HEK293 (cell line): ENCODE data around the gene FNDC11.

Experiments
- FEZF1 ChIP-seq: fragments of 450-650 bp; formaldehyde crosslinking; IDR thresholded peaks from 2 replicates; pipeline ENCODE4 v1.5.1; 2016; ENCODE audit warnings: missing biosample characterization, missing genetic modification characterization
- GFI1B ChIP-seq: fragments of 450-650 bp; formaldehyde crosslinking; IDR thresholded peaks from 2 replicates; pipeline ENCODE4 v1.5.1; 2016; ENCODE audit warnings: missing biosample characterization, missing genetic modification characterization
- IKZF3 ChIP-seq: fragments of 450-650 bp; IDR thresholded peaks from 2 replicates; pipeline ENCODE4 v1.5.0; 2018; ENCODE audit warnings: missing biosample characterization, mild to moderate bottlenecking, missing genetic modification characterization, moderate library complexity
- KLF1 ChIP-seq: fragments of 450-650 bp; formaldehyde crosslinking; IDR thresholded peaks from 2 replicates; pipeline ENCODE4 v1.5.1; 2016; ENCODE audit warnings: missing biosample characterization, missing genetic modification characterization
- KLF8 ChIP-seq: fragments of 450-650 bp; formaldehyde crosslinking; IDR thresholded peaks from 2 replicates; pipeline ENCODE4 v1.5.1; 2016; ENCODE audit warnings: missing biosample characterization, missing genetic modification characterization
- SETDB1 ChIP-seq: IDR thresholded peaks from one replicate; pipeline ENCODE4 v1.6.1; 2017; ENCODE audit warnings: mild to moderate bottlenecking, low read length, moderate library complexity, mixed read lengths; ENCODE audit not compliant: insufficient read length
- TRIM28 ChIP-seq: IDR thresholded peaks from 2 replicates; pipeline ENCODE4 v1.6.1; 2011; ENCODE audit warnings: low read length, control low read depth, borderline replicate concordance
- ZEB2 ChIP-seq: fragments of 450-650 bp; formaldehyde crosslinking; IDR thresholded peaks from 2 replicates; pipeline ENCODE4 v1.5.1; 2016; ENCODE audit warnings: missing biosample characterization, missing genetic modification characterization
- ZFP37 ChIP-seq: fragments of 450-650 bp; formaldehyde crosslinking; IDR thresholded peaks from 2 replicates; pipeline ENCODE4 v1.5.1; 2016; ENCODE audit warnings: missing biosample characterization, missing genetic modification characterization
- ZFP41 ChIP-seq: fragments of 450-650 bp; formaldehyde crosslinking; IDR thresholded peaks from 2 replicates; pipeline ENCODE4 v1.5.1; 2016; ENCODE audit warnings: missing biosample characterization, missing genetic modification characterization, borderline replicate concordance
- ZNF10 ChIP-seq: fragments of 450-650 bp; formaldehyde crosslinking; IDR thresholded peaks from 2 replicates; pipeline ENCODE4 v1.5.1; 2017; ENCODE audit warnings: missing biosample characterization, missing genetic modification characterization
- ZNF148 ChIP-seq: fragments of 450-650 bp; formaldehyde crosslinking; IDR thresholded peaks from 2 replicates; pipeline ENCODE4 v1.5.0; 2017; ENCODE audit warnings: missing biosample characterization, missing genetic modification characterization, borderline replicate concordance
- ZNF174 ChIP-seq: fragments of 450-650 bp; formaldehyde crosslinking; IDR thresholded peaks from 2 replicates; pipeline ENCODE4 v1.5.0; 2017; ENCODE audit warnings: missing biosample characterization, mild to moderate bottlenecking, missing genetic modification characterization
- ZNF175 ChIP-seq: fragments of 450-650 bp; formaldehyde crosslinking; IDR thresholded peaks from 2 replicates; pipeline ENCODE4 v1.5.1; 2016; ENCODE audit warnings: missing biosample characterization, missing genetic modification characterization
- ZNF221 ChIP-seq: fragments of 450-650 bp; formaldehyde crosslinking; IDR thresholded peaks from 2 replicates; pipeline ENCODE4 v1.5.1; 2017; ENCODE audit warnings: missing biosample characterization, missing genetic modification characterization, borderline replicate concordance
- ZNF223 ChIP-seq: fragments of 450-650 bp; formaldehyde crosslinking; IDR thresholded peaks from 2 replicates; pipeline ENCODE4 v1.5.1; 2016; ENCODE audit warnings: missing biosample characterization, missing genetic modification characterization
- ZNF239 ChIP-seq: fragments of 450-650 bp; formaldehyde crosslinking; IDR thresholded peaks from 2 replicates; pipeline ENCODE4 v1.5.1; 2016; ENCODE audit warnings: missing biosample characterization, missing genetic modification characterization
- ZNF302 ChIP-seq: fragments of 450-650 bp; formaldehyde crosslinking; IDR thresholded peaks from 2 replicates; pipeline ENCODE4 v1.5.1; 2016; ENCODE audit warnings: missing biosample characterization, missing genetic modification characterization, low read depth
- ZNF341 ChIP-seq: fragments of 450-650 bp; formaldehyde crosslinking; IDR thresholded peaks from 2 replicates; pipeline ENCODE4; 2016; ENCODE audit warnings: low read depth, missing biosample characterization, missing genetic modification characterization
- ZNF37A ChIP-seq: fragments of 450-650 bp; IDR thresholded peaks from 2 replicates; pipeline ENCODE4 v1.5.1; 2018; ENCODE audit warnings: missing biosample characterization, missing genetic modification characterization
- ZNF488 ChIP-seq: fragments of 450-650 bp; formaldehyde crosslinking; IDR thresholded peaks from 2 replicates; pipeline ENCODE4 v1.5.1; 2016; ENCODE audit warnings: missing biosample characterization, missing genetic modification characterization
- ZNF692 ChIP-seq: fragments of 450-650 bp; formaldehyde crosslinking; IDR thresholded peaks from 2 replicates; pipeline ENCODE4 v1.5.1; 2016; ENCODE audit warnings: missing biosample characterization, missing genetic modification characterization
- ZSCAN16 ChIP-seq: fragments of 450-650 bp; formaldehyde crosslinking; IDR thresholded peaks from 2 replicates; pipeline ENCODE4 v1.5.1; 2016; ENCODE audit warnings: missing biosample characterization, missing genetic modification characterization
- TF ChIP-seq, protein P1 (sequence below): fragments of 450-650 bp; formaldehyde crosslinking; IDR thresholded peaks from 2 replicates; pipeline ENCODE4 v1.5.1; 2016; ENCODE audit warnings: missing biosample characterization, missing genetic modification characterization
- TF ChIP-seq, protein P2 (sequence below): fragments of 450-650 bp; formaldehyde crosslinking; IDR thresholded peaks from 2 replicates; pipeline ENCODE4 v1.5.1; 2016; ENCODE audit warnings: missing biosample characterization, missing genetic modification characterization, borderline replicate concordance
- TF ChIP-seq, protein P3 (sequence below): fragments of 450-650 bp; formaldehyde crosslinking; IDR thresholded peaks from 2 replicates; pipeline ENCODE4 v1.5.1; 2016; ENCODE audit warnings: missing biosample characterization, missing genetic modification characterization

FNDC11 gene

DNA sequence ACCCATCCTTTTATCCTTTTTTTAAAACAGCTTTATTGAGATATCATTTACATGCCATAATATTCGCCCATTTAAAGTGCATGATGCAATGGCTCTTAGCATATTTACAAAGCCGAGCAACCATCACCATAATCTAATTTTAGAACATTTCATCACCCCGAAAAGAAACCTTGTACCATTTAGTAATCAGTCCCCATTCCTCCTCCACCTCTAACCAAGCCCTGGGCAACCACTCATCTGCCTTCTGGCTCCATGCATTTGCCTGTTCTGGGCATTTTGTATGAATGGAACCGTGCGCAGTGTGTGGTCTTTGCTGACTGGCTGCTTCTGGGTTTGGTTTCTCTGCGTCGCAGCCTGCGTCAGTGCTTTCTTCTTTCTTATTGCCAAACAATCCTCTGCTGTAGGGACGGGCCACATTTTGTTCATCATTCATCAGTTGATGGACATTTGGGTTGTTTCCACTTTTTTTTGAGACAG is 44.8 kb upstream of the FNDC11 start (continued):
- TF ChIP-seq ZNF692 (tag by site-specific recombination) (peak; percentile 55; the same call in 1 of the 2 replicates), ZNF302 (no peak), ZNF221 (no peak), ZFP37 (tag by site-specific recombination) (no peak), ZNF148 (no peak), ZNF37A (no peak), GFI1B (no peak), KLF8 (tag by site-specific recombination) (no peak), ZEB2 (0 out of 2 replicates have a peak, but pooled peaks have one; percentile 14), ZNF10 (tag by site-specific recombination) (peak; percentile 77), ZNF223 (tag by site-specific recombination) (no peak), ZSCAN16 (tag by site-specific recombination) (no peak), ZNF175 (tag by site-specific recombination) (no peak), ZNF239 (tag by site-specific recombination) (no peak), KLF1 (tag by site-specific recombination) (no peak), ZNF174 (tag by site-specific recombination) (no peak), FEZF1 (tag by site-specific recombination) (peak; percentile 15; the same call in 1 of the 2 replicates), TRIM28 (no peak), SETDB1 (no peak), ZNF341 (tag by site-specific recombination) (no peak), ZNF488 (tag by site-specific recombination) (no peak), IKZF3 (tag by site-specific recombination) (no peak), ZFP41 (tag by site-specific recombination) (no peak)
- TF ChIP-seq, protein P1, sequence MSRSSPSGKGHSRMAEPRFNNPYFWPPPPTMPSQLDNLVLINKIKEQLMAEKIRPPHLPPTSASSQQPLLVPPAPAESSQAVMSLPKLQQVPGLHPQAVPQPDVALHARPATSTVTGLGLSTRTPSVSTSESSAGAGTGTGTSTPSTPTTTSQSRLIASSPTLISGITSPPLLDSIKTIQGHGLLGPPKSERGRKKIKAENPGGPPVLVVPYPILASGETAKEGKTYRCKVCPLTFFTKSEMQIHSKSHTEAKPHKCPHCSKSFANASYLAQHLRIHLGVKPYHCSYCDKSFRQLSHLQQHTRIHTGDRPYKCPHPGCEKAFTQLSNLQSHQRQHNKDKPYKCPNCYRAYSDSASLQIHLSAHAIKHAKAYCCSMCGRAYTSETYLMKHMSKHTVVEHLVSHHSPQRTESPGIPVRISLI, result no peak
- TF ChIP-seq, protein P2, sequence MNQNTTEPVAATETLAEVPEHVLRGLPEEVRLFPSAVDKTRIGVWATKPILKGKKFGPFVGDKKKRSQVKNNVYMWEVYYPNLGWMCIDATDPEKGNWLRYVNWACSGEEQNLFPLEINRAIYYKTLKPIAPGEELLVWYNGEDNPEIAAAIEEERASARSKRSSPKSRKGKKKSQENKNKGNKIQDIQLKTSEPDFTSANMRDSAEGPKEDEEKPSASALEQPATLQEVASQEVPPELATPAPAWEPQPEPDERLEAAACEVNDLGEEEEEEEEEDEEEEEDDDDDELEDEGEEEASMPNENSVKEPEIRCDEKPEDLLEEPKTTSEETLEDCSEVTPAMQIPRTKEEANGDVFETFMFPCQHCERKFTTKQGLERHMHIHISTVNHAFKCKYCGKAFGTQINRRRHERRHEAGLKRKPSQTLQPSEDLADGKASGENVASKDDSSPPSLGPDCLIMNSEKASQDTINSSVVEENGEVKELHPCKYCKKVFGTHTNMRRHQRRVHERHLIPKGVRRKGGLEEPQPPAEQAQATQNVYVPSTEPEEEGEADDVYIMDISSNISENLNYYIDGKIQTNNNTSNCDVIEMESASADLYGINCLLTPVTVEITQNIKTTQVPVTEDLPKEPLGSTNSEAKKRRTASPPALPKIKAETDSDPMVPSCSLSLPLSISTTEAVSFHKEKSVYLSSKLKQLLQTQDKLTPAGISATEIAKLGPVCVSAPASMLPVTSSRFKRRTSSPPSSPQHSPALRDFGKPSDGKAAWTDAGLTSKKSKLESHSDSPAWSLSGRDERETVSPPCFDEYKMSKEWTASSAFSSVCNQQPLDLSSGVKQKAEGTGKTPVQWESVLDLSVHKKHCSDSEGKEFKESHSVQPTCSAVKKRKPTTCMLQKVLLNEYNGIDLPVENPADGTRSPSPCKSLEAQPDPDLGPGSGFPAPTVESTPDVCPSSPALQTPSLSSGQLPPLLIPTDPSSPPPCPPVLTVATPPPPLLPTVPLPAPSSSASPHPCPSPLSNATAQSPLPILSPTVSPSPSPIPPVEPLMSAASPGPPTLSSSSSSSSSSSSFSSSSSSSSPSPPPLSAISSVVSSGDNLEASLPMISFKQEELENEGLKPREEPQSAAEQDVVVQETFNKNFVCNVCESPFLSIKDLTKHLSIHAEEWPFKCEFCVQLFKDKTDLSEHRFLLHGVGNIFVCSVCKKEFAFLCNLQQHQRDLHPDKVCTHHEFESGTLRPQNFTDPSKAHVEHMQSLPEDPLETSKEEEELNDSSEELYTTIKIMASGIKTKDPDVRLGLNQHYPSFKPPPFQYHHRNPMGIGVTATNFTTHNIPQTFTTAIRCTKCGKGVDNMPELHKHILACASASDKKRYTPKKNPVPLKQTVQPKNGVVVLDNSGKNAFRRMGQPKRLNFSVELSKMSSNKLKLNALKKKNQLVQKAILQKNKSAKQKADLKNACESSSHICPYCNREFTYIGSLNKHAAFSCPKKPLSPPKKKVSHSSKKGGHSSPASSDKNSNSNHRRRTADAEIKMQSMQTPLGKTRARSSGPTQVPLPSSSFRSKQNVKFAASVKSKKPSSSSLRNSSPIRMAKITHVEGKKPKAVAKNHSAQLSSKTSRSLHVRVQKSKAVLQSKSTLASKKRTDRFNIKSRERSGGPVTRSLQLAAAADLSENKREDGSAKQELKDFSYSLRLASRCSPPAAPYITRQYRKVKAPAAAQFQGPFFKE (tag by site-specific recombination), result no peak
- TF ChIP-seq, protein P3, sequence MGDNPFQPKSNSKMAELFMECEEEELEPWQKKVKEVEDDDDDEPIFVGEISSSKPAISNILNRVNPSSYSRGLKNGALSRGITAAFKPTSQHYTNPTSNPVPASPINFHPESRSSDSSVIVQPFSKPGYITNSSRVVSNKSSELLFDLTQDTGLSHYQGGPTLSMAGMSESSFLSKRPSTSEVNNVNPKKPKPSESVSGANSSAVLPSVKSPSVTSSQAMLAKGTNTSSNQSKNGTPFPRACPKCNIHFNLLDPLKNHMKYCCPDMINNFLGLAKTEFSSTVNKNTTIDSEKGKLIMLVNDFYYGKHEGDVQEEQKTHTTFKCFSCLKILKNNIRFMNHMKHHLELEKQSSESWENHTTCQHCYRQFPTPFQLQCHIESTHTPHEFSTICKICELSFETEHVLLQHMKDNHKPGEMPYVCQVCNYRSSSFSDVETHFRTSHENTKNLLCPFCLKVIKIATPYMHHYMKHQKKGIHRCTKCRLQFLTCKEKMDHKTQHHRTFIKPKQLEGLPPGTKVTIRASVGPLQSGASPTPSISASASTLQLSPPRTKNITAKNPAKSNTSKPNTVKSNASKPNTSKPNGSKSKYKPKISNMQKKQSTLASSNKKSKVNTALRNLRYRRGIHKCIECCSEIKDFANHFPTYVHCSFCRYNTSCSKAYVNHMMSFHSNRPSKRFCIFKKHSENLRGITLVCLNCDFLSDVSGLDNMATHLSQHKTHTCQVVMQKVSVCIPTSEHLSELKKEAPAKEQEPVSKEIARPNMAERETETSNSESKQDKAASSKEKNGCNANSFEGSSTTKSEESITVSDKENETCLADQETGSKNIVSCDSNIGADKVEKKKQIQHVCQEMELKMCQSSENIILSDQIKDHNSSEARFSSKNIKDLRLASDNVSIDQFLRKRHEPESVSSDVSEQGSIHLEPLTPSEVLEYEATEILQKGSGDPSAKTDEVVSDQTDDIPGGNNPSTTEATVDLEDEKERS (tag by site-specific recombination), result no peak
